IPS-18c (cell line): Measurements from ENCODE around the gene SERF2.
"Not testable (repeated sequence)": the region's sequence is repeated elsewhere in the genome, so short reads cannot be mapped to it uniquely, and the experiment has no call there.

Experiments used
- H3K4me3 ChIP-seq: 2 replicates; pipeline ENCODE4 v1.7.0; 2013; ENCODE audit warnings: low read depth, mild to moderate bottlenecking, low read length, moderate library complexity; ENCODE audit not compliant: insufficient read depth
- H3K9me3 ChIP-seq: one replicate; pipeline ENCODE4 v1.6.1; 2013; ENCODE audit warnings: mild to moderate bottlenecking, low read length, moderate library complexity; ENCODE audit not compliant: control insufficient read depth, insufficient read depth

SERF2 gene

GRCh38 chr15:43821505-43821904 is 29.4 kb downstream of the SERF2 start:
- Histone ChIP-seq H3K4me3 (no peak overlapping the region), H3K9me3 (peaks cover 4% of the 10 kb centered on the region)

GRCh38 chr15:43824302-43825246 is 32.5 kb downstream of the SERF2 start, which contains the start of gene MFAP1:
Gene MFAP1, minus strand, starts transcription at chr15:43824690. Its CDS starts 121 bp downstream, at chr15:43824569.
- Histone ChIP-seq H3K9me3 (peaks cover 4% of the 10 kb centered on the region), H3K4me3 (peak within 1 kb of the TSS; percentile 92)

DNA sequence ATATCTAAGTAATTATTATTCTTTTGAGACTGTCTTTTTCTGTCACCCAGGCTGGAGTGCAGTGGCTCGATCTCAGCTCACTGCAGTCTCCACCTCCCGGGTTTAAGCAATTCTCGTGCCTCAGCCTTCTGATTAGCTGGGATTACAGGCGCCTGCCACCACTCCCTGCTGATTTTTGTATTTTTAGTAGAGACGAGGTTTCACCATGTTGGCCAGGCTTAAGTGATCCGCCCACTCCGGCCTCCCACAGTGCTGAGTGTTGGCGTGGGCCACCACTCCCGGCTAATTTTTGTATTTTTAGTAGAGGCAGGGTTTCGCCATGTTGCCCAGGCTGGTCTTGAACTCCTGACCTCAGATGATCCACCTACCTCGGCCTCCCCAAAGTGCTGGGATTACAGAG is 33.2 kb downstream of the SERF2 start:
- H3K9me3 ChIP-seq, H3K4me3 ChIP-seq: not testable (repeated sequence)

GRCh38 chr15:43826029-43826507 is 33.9 kb downstream of the SERF2 start:
- H3K9me3 ChIP-seq, result peaks cover 4% of the 10 kb centered on the region
- H3K4me3 ChIP-seq, result no peak overlapping the region; the same call in 1 of the 2 replicates

DNA sequence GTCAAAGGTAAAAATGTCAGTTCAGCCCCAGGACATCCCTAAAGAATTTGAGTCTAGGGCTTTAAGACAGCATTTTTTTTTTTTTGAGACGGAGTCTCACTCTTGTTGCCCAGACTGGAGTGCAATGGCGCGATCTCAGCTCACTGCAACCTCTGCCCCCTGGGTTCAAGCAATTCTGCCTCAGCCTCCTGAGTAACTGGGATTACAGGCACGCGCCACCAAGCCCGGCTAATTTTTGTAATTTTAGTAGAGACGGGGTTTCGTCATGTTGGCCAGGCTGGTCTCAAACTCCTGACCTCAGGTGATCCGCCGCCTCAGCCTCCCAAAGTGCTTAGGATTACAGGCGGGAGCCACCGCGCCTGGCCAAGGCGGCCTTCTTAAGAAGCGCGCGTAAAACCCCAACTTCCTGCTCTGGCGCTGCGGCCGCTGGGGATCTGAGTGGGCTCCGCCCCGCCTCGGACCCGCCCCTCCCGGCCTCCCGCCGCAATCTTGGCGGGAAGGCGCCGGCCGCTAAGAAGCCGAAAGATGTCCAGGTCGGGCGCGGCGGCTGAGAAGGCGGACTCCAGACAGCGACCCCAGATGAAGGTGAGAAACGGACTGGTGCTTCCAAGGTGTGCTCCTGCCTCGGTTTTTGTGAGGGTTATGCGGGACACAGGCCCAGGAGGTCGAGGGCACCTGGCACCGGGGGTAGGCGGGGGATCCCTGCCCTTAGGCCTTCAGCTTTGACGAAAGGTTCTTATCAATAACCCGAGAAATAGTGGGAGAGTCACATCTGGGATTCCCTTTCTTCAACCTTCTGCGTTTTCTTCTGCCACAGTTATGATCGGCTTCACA is 34.6 kb downstream of the SERF2 start, which contains the start of gene WDR76:
Gene WDR76, plus strand, starts transcription at position 495 of the 834 bp plus-strand sequence. Its CDS starts 31 bp downstream, at position 526.
- peak within 1 kb of the TSS; percentile 58 for H3K4me3 ChIP-seq
- peaks cover 4% of the 10 kb centered on the region for H3K9me3 ChIP-seq

DNA sequence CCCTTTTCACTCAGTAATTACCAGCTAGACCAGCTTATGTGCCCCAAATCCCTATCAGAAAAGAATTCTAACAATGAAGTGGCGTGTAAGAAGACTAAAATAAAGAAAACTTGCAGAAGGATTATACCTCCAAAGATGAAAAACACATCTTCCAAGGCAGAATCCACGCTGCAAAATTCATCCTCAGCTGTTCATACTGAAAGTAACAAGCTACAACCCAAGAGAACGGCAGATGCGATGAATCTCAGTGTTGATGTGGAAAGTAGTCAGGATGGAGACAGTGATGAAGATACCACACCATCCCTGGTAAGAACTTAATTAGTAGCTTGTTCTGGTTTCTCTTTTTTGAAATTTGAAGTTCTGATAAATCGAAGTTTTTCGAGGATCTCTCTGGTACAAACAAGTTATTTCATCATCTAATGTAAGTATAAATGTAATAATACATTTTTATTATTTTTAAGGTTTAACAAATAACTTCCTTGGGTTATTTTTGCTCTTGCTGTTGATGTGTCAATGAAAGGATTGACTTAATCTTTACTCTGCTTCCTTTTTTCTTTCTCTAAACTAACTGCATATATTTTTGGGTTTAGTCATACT is 36.0 kb downstream of the SERF2 start:
- H3K9me3 ChIP-seq, result peaks cover 4% of the 10 kb centered on the region
- H3K4me3 ChIP-seq, result no peak overlapping the region

GRCh38 chr15:43829951-43830540 is 37.9 kb downstream of the SERF2 start:
- H3K4me3 ChIP-seq, H3K9me3 ChIP-seq: not testable (repeated sequence)

DNA sequence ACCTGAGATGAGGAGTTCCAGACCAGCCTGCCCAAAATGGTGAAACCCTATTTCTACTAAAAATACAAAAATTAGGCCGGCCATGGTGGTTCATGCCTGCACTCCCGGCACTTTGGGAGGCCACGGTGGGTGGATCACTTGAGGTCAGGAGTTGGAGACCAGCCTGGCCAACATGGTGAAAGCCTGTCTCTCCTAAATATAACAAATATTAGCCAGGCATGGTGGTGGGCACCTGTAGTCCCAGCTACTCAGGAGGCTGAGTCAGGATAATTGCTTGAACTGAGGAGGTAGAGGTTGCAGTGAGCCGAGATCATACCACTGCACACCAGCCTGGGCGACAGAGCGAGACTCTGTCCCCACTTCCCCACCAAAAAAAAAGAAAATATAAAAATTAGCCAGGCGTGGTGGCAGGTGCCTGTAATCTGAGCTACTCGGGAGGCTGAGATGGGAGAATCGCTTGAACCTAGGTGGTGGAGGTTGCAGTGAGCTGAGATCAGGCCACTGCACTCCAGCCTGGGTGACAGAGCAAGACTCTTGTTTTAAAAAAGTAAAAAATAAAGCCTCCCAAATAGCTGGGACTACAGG is 38.7 kb downstream of the SERF2 start:
- H3K9me3 ChIP-seq, H3K4me3 ChIP-seq: not testable (repeated sequence)

GRCh38 chr15:43831519-43832052 is 39.5 kb downstream of the SERF2 start:
- not testable (repeated sequence) for H3K4me3 ChIP-seq, H3K9me3 ChIP-seq

DNA sequence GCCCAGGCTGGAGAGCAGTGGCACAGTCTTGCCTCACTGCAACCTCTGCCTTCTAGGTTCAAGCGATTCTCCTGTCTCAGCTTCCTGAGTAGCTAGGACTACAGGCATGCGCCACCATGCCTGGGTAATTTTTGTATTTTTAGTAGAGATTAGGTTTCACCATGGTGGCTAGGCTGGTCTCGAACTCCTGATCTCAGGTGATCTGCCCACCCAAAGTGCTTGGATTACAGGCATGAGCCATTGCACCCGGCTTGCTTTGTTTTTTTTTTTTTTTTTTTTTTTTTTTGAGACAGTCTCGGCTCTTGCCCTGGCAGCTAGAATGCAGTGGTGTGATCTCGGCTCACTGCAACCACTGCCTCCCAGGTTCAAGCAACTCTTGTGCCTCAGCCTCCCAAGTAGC is 40.4 kb downstream of the SERF2 start:
- not testable (repeated sequence) for H3K4me3 ChIP-seq, H3K9me3 ChIP-seq

DNA sequence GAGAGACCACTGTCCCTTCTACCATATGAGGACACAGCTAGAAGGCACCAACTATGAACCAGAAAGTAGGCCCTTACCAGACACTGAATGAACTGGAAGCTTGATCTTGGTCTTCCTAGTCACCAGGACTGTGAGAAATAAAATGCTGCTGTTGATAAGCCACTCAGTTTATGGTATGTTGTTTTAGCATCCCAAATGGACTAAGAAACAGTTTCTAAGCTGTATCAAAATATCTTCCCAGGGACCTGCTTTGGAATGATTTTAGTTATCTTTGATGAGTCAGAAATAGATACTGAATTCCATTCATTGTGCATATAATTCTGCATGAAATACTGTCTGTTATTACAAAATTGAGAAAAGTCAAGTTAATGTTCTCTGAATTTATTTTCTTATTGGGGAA is 53.3 kb downstream of the SERF2 start:
- Histone ChIP-seq H3K9me3 (no peaks in the 10 kb centered on the region), H3K4me3 (no peak overlapping the region)
